Epidermal melanocyte (primary cell): ENCODE results near the gene DPYSL5.
"Not testable (repeated sequence)": the region's sequence is repeated elsewhere in the genome, so short reads cannot be mapped to it uniquely, and the experiment has no call there.

ENCODE experiments used
- DNase-seq: peaks from one replicate; pipeline ENCODE4 v3.0.0; 2011; ENCODE audit warnings: low spot score; ENCODE audit not compliant: insufficient read length

The DPYSL5 gene

DNA sequence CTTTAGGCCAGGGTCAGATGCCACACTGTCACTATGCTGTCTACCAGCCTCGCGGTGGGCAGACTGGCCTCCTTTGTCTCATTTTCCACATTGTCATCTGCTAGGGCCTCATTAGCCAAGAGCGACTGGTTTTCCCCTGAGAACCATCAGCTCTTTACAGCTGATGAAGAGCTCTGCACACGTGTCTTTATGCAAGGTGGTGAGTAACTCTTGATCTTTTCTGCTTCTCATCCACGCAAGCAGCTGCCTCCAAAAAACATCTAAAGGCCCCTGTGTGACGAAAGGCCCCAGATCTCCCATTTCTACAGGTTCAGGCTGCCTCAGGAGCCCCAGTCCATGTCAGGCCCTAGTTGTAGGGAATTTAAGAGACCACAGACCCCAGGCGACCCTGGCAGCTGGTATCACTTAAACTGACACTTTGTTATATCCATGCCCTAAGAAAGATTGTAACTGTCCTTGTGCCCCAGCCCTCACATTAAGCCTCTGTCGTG is 52.9 kb downstream of the DPYSL5 start:
- no peak for DNase-seq

DNA sequence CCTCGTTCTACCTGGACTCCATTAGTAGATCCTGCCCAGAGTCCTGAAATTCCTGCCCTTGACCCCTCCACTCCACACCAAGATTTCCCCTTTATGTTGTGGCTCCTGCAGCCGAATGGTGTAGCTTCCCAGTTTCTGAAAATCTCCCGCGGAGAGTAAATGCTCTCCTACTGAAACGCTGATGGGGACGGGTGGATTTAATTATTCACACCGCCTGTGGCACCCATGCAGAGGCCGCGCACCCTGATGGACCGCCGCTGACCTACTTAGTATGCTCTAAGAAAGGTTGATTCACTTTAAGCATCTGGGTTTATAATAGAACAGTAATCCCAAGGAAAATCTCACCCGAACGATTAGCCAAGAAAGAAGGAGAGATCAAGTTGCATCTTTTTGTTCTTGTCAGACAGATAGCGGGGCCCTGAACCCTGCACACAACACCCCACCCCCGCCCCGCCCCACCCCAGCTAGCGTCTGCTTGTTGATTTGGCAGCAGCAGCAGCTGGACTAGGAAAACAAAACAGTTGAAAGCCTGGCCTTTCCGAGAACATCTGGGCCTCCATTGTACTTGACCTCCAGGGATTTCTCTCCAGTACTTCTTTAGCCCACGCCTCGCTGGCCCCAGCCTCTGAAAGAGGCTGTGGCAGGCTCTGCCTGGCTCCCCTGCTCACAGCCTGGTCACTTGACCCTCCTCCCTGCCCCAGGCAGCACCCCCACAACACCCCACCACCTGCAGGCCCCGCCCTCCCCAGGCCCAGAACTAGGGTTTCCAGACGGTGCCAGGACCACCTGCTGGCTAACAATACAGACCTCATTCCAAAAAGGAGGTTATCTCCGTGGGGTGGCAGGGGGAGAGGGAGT is 53.6 kb downstream of the DPYSL5 start:
- DNase-seq: no peak

DNA sequence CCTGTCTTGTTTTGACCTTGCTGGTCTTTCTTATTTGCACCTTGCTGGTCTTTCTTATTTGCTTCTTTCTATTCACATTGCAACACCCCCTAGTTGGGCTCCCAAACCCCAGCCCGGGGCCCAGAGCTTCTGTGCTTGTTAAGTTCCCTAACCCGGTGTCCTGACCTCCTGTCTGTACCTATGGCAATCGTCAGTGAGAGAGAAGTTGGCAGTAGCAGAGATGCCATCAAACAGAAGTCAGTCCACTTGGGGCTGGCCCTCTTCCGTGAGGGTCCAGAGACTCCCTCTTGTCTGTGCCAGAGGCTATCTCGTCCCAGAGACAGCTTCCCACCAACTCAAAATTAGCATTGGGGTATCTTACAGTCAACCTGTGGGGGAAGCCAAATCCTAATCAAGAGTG is 55.7 kb downstream of the DPYSL5 start:
- DNase-seq: no peak

DNA sequence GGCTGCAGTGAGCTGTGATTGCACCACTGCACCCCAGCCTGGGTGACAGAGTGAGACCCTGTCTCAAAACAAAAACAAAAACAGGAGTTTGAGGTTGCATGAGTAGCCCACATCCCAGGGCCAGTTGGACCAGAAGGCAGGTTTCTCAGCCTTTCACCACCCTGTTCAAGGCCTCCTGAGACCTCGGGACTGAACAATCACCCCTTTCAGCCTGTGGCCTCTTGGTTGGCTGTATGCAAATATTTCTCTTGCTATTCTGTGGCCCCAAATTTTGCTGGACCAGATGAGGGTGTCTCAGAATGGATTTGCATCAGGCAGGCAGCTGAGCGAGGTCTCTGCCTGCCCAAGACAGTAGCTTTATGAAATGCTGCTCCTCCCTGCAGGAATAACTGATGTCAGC is 56.9 kb downstream of the DPYSL5 start:
- no peak for DNase-seq

DNA sequence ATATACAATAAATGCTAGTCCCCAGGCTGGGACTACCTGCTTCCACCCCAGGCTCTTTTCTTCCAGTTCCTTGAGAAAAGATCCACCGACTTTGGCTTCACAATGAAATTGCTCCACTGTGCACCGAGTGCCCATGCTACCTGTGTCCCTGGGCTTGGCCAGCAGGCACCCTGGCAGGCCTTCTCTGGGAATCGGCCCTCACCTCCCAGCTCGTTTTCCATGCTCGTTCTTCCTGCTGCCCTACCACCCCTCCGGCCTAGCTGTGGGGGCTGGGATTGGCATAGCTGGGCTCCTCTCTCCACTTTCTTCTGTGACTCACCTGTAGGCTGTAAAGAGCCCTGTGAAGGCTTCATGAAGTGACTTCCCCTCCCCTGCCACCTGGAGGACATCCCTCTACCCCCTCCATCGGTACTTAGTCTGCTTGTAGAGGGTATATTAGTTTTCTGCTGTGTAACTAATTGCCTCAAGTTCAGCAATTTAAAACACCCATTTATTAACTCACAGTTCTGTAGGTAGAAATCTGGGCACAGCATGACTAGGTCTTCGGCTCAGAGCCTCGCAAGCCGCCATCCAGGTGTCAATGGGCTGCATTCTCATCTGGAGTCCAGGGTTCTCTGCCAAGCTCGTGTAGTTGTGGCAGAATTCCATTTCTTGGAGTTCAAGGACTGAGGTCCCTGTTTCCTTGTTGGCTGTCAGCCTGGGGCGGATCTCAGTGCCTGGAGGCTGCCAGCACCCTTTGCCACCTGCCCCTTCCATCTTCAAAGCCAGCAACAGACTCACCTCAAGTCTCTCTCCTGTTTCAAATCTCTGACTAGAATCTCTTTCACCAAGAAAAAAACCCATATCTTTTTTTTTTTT is 57.6 kb downstream of the DPYSL5 start:
- no peak for DNase-seq

DNA sequence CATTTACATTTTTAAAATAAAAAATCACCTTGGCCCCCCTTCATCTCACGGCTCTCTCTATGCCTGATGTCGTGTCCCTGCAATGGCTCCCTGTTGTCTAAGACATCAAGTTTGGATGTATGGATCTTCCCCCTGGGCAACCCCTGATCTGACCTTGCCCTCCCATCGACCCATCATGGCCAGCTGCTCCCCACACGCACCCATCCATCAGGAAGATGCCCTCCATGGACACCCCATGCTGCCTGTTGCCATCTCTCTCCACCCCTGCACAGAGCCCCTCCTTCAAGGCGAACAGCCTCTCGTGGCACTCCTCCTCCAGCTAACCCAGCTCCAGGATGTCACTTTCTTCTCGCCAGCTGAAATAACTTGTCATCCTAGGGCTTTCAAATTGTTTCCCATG is 59.5 kb downstream of the DPYSL5 start:
- DNase-seq: no peak

DNA sequence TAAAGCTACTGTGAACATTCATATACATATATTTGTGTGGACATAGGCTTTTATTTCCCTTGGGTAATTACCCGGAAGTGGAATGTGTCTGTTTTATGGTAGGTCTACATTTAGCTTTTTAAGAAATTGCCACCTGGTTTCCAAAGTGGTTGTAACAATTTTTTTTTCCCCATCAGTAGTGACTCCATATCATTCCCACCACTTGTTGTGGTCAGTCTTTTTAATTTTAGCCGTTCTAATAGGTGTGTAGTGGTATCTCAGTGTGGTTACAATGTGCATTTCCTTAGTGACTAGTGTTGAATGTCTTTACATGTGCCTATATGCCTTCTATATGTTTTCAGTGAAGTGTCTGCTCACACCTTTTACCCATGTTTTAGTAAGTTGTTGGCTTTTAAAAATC is 62.2 kb downstream of the DPYSL5 start:
- DNase-seq: no peak

DNA sequence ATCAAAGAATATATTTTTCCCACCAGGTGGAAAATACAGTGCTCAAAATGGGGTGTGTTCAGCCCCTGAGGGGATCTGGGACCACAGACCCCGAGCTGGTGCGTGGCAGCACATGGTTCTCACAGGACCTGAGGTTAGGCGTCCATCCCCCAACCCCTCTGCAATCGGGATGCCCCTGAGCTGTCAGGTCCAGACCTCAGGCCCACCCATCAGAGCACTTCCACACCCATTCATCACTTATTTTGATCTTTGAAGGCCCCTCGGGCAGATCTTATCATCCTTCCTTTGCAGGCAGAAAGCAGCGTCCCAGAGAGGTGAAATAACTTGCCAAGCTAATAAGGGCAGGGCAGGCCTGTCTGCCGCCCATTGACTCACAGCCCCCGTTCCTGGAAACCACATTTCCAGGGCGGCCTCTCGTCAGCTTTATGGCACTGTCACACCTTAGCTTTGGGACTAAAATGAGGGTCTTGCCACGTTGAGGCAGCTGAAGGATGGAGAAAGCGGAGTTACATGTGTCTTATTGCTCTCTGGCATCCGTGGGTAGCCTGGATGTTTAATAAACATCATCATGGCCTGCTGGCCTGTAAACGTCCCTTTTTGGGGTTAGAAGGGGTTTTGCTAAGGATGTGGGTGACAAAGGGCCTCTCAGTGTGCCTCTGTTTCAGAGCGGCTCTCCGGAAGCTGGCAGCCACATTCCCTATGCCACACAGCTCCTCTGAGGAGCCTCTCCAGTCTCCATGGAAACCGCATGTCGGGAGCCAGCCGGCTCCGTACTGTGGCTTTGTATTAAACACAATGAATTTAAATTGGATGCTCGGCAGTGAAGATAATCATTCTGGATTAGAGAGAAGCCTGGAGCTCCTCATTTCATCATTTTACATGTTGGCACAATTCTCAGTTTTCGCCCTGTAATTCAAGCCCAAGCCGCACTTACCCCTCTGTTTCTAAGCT is 64.3 kb downstream of the DPYSL5 start:
- no peak for DNase-seq

DNA sequence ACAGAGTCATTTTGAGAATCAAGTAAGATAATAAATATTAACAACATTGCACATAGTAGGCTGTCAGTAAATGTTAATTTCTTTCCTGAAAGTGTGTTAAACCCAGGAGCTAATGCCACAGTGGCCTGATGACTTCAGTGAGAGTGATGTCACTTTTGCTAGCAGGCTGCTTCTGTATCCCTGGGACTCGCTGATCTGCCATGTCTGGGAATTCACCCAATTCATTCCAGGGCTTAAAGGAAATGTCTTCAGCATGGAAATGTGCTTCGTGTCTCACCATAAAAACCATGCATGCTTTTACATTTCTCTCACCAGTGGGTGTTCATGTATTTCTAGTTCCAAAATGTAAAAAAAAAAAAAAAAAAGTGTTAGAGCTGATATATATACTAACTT is 65.7 kb downstream of the DPYSL5 start:
- no peak for DNase-seq

DNA sequence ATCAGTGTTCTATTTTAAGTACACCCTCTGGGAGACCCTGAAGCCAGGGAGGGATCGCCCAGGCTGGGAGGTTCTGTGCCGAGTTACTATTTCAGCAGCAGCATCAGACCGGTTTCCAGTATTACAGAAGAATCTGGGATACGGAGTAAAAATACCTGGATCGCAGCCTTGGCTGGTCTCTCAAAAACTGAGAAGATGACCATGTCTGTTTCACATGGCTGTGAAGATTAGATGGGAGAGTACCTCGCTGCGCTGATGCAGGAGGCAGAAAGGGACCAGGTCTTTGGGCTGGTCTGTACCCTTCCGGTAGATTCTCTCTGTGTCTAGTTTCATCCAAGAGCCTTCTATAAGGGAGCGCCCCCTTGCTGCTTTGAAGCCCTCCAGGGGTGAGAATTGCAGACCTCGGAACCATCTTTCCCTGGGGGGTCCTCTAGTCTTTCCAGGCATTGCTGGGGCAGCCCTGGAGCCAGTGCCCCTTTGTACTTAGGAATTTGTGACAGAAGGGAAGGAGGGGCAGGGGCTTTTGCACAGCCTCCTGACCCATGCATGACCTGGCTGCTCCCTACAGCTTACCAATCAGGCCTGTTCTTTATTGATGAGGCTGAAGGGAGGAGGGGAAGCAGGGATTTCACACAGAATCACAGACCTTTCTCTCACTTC is 66.2 kb downstream of the DPYSL5 start:
- DNase-seq: no peak

DNA sequence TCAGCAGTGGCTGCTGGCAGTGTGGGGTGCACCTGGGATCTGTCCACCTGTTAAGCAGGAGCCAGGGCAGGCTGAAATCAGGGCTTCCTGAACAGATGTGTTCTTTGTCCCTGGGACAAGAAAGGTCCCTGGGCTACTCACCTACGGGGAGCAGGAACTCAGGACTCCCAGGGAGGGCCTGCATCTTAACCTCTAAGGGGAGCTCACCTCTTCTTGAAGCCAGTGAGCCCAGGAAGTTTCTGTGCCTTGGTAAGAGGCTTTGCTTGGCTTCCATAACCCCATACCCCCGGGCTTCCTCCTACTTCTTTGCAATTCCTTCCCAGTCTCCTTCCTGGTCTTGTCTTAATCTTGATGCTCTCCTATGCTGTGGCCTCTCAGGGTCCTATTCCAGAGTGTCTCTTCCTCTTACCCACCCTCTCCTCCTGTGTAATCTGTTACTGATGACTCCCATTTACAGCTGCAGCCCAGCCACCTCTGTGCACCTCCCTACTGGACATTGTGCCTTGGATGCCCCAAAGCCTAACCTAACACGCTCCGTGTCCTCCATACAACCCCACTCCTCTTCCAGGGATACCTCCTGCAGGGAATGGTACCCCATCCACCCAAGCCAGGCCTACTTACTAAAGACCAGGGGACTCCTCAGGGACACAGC is 66.9 kb downstream of the DPYSL5 start:
- DNase-seq: no peak

DNA sequence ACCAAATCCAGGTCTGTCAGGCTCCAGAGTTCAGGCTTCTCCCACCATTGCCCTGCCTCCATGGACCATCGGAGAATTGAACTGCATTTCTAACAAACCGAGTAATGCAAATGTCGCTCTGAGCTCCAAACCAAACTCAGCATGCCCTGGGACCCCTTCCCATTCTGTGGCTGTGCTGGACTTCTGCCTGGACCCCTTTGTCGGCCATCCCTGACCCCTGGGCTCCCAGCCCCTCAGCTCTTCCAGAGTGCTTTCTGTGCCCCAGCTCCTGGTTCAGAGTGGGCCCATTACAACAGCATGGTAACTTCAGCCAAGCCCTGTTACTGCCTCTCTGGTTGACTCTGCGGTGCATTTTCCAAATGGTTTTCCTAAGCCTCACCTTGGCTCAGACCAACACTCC is 67.4 kb downstream of the DPYSL5 start:
- DNase-seq: no peak

DNA sequence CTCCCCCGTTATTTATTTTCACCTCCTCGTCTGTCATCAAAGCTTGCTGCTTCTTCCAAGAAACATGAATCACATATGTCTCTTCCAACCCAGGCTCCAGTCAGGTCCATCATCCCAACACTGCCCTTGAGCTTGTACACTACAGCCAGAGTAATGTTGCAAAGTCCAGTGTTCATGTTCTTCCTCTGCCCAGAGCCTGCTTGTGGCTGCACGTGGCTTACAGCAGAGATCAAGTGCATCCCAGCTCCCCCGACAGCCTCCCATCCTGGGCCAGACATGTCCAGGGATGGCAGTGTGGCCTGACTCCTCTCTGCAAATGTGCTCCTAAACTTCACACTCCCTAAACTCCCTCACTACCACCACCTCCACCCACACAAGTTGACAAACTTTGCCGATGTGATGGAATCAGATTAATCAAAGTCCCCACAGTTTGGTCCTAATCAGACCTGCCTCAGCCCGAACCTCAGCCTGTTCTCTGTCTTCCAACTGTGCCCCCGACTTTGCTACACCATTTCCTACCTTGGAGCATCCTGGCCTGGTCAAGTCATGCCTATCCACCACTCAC is 68.3 kb downstream of the DPYSL5 start:
- no peak for DNase-seq

DNA sequence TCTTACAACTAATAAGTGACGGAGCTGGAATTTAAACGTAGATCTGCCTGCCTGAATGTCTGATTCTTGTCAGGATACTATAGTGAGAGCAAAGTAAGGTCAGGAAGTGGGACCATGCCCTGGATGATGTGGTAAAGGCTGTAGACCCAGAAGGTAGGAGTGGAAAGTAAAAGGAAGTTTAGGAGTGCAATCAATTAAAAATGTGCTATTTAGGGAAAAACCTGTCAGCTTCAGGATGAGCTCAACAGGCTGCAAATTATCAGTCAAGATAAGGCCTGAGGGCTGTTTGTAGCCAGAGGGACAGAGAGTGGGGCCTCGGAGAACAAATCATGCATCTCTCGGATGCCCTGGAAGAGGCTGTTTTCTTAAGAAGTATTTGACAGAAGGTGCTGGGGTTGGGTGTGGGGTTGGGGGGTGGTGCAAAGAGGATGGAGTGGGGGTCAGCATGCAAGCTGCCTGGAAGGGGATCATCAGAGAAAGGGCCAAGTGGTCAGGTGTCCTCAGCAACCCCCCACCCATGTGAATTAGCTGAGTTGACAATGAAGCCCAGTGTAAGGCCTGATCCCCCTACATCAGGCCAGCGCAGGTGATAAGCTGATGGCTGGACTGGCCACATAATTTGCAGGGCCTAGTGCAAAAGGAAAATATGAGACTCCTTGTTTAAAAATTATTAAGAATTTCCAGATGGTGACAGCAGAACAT is 69.4 kb downstream of the DPYSL5 start:
- DNase-seq: no peak

DNA sequence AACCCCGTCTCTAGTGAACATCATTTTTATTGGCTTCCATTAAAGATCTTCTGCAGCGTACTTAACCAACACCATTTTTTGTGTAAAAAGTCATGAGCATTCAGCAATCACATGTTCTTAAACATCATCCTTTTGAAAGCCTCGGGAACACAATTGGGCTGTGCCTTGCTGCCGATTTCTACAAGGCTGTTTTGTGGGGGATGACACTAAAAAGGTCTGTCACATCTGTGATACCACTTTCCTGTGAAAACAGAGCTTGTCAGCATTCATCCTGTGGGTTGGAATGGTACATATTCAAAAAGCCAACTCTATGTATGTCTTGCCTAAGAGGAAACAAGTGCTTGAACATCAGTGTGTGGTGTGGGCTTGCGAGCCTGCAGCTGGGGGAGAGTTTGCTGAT is 73.4 kb downstream of the DPYSL5 start:
- no peak for DNase-seq

DNA sequence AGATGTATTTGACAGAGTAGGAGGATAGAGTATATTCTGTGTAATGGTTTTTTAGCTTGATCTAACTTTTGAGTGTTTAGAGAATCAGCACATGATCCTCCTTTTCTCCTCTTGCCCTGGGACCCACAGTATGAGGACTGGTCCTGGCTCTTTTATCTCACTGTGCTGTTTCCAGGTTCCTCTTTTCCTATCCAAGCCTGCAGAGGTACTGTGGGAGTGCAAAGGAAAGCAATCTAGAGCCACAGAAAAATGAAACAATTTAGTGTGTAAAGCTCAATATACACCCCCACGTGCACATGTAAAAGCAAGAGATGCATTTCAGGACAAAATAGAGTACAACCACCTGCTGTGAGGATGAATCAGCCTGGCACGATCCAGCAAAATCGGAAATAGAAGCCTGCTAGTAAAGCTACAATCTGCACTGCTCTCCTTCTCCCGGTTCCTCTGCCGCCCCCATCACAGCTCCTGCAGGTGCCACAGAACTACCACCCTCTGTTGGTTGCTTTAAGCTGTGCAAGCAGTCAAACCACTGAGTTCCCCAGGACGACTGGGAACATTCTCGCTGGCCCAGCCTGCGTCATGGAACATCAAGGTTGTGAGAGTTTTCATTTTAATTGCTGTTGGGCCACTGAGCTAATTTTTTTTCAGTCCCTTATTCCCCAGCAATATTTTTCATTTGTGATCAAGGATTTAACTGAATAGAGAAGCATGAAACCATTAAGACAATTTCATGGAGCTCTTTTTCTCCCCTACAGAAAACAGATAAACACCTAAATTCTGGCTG is 74.7 kb downstream of the DPYSL5 start:
- DNase-seq: no peak

DNA sequence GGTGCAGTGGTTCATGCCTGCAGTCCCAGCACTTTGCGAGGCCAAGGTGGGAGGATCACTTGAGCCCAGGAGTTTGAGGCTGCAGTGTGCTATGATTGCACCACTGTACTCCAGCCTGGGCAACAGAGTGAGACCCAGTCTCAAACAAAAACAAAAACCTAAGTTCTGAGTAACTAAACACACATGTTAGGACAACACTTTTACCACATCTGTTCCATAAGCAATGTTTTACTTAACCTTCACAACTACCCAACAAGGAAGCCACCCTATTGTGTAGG is 75.2 kb downstream of the DPYSL5 start:
- not testable (repeated sequence) for DNase-seq

DNA sequence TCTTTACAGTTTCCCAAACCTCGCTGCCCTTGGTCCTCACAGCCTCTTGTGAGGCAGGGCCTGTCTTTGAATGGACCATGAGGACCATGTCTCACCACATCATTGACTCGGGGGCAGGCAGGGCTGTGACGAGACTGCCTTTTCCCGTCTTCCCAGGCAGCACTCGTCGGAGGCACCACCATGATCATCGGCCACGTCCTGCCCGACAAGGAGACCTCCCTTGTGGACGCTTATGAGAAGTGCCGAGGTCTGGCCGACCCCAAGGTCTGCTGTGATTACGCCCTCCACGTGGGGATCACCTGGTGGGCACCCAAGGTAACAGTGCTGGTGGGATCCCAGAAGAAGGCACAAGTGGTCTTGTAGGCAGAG is 76.8 kb downstream of the DPYSL5 start:
- DNase-seq: no peak
